ENCODE measurements around the gene DEPDC1.
A peak's percentile ranks its signal among the peaks of the same experiment; 100 is the strongest.

DEPDC1 gene

GRCh38 chr1:68456202-68456601, 40.7 kb downstream of the DEPDC1 start:
- Mint-ChIP-seq H3K4me1 (no peaks in the 10 kb centered on the region), H3K36me3 (ENCODE audit: low read depth) (no peaks in the 10 kb centered on the region), H3K27ac (no peak overlapping the region), H3K9me3 (no peaks in the 10 kb centered on the region), H3K4me3 (no peak overlapping the region), H3K27me3 (no peaks in the 10 kb centered on the region)
- DNase-seq, result no peak
- ATAC-seq, result no peak

GRCh38 chr1:68454534-68454933, 42.3 kb downstream of the DEPDC1 start:
- H3K4me1 Mint-ChIP-seq, result no peaks in the 10 kb centered on the region
- DNase-seq, result no peak
- no peak for ATAC-seq
- no peak overlapping the region for H3K27ac Mint-ChIP-seq
- H3K27me3 Mint-ChIP-seq, result no peaks in the 10 kb centered on the region
- H3K36me3 Mint-ChIP-seq (ENCODE audit: low read depth), result no peaks in the 10 kb centered on the region
- H3K4me3 Mint-ChIP-seq, result no peak overlapping the region
- no peaks in the 10 kb centered on the region for H3K9me3 Mint-ChIP-seq

- H3K27ac Mint-ChIP-seq, result no peak overlapping the region
- H3K4me3 Mint-ChIP-seq, result no peak overlapping the region
- DNase-seq (no peak), ATAC-seq (no peak)
- no peaks in the 10 kb centered on the region for H3K9me3 Mint-ChIP-seq
- no peaks in the 10 kb centered on the region for H3K4me1 Mint-ChIP-seq
- no peaks in the 10 kb centered on the region for H3K27me3 Mint-ChIP-seq
- H3K36me3 Mint-ChIP-seq (ENCODE audit: low read depth), result no peaks in the 10 kb centered on the region
Observed at GRCh38 chr1:68453060-68453670, 43.7 kb downstream of the DEPDC1 start.

- Mint-ChIP-seq H3K4me3 (no peak within 1 kb of the TSS), H3K9me3 (no peaks in the 10 kb centered on the region), H3K4me1 (no peaks in the 10 kb centered on the region), H3K36me3 (ENCODE audit: low read depth) (no peaks in the 10 kb centered on the region), H3K27ac (no peak within 1 kb of the TSS), H3K27me3 (no peaks in the 10 kb centered on the region)
- DNase-seq (no peak), ATAC-seq (no peak)
Observed at GRCh38 chr1:68449901-68450300, 47.0 kb downstream of the DEPDC1 start, which contains the start of gene RPE65. Gene RPE65, minus strand, starts transcription at chr1:68449954. Its CDS starts 49 bp downstream, at chr1:68449905.

GRCh38 chr1:68448365-68448764, 48.5 kb downstream of the DEPDC1 start:
- no peak for ATAC-seq
- Mint-ChIP-seq H3K4me1 (no peaks in the 10 kb centered on the region), H3K27me3 (peaks cover 2% of the 10 kb centered on the region), H3K27ac (no peak overlapping the region), H3K4me3 (no peak overlapping the region), H3K9me3 (no peaks in the 10 kb centered on the region), H3K36me3 (ENCODE audit: low read depth) (no peaks in the 10 kb centered on the region)
- no peak for DNase-seq

- Mint-ChIP-seq H3K4me1 (no peaks in the 10 kb centered on the region), H3K27ac (no peak overlapping the region), H3K9me3 (no peaks in the 10 kb centered on the region), H3K27me3 (peaks cover 4% of the 10 kb centered on the region), H3K36me3 (ENCODE audit: low read depth) (no peaks in the 10 kb centered on the region), H3K4me3 (no peak overlapping the region)
- DNase-seq (no peak), ATAC-seq (no peak)
Observed at GRCh38 chr1:68445709-68446108, 51.2 kb downstream of the DEPDC1 start.

GRCh38 chr1:68442822-68443556, 53.9 kb downstream of the DEPDC1 start:
- Mint-ChIP-seq H3K36me3 (ENCODE audit: low read depth) (no peaks in the 10 kb centered on the region), H3K9me3 (no peaks in the 10 kb centered on the region), H3K4me3 (no peak overlapping the region), H3K27me3 (peaks cover 4% of the 10 kb centered on the region), H3K4me1 (no peaks in the 10 kb centered on the region), H3K27ac (no peak overlapping the region)
- ATAC-seq (no peak), DNase-seq (peak; percentile 3)

GRCh38 chr1:68442006-68442405, 54.9 kb downstream of the DEPDC1 start:
- H3K27ac Mint-ChIP-seq, result no peak overlapping the region
- H3K4me1 Mint-ChIP-seq, result no peaks in the 10 kb centered on the region
- no peaks in the 10 kb centered on the region for H3K9me3 Mint-ChIP-seq
- H3K4me3 Mint-ChIP-seq, result no peak overlapping the region
- no peaks in the 10 kb centered on the region for H3K36me3 Mint-ChIP-seq (ENCODE audit: low read depth)
- ATAC-seq (no peak), DNase-seq (no peak)
- H3K27me3 Mint-ChIP-seq, result peaks cover 4% of the 10 kb centered on the region

- Mint-ChIP-seq H3K36me3 (ENCODE audit: low read depth) (no peaks in the 10 kb centered on the region), H3K27ac (no peak overlapping the region), H3K27me3 (peaks cover 2% of the 10 kb centered on the region), H3K4me1 (no peaks in the 10 kb centered on the region), H3K9me3 (no peaks in the 10 kb centered on the region), H3K4me3 (no peak overlapping the region)
- ATAC-seq (no peak), DNase-seq (no peak)
Observed at GRCh38 chr1:68438310-68438709, 58.6 kb downstream of the DEPDC1 start.

- no peak overlapping the region for H3K27ac Mint-ChIP-seq
- H3K36me3 Mint-ChIP-seq (ENCODE audit: low read depth), result no peaks in the 10 kb centered on the region
- no peak overlapping the region for H3K4me3 Mint-ChIP-seq
- H3K4me1 Mint-ChIP-seq, result no peaks in the 10 kb centered on the region
- no peak for DNase-seq
- no peaks in the 10 kb centered on the region for H3K9me3 Mint-ChIP-seq
- H3K27me3 Mint-ChIP-seq, result no peaks in the 10 kb centered on the region
- ATAC-seq, result no peak
Observed at GRCh38 chr1:68433395-68433794, 63.5 kb downstream of the DEPDC1 start.

GRCh38 chr1:68431076-68431475, 65.8 kb downstream of the DEPDC1 start:
- Mint-ChIP-seq H3K27me3 (no peaks in the 10 kb centered on the region), H3K4me1 (no peaks in the 10 kb centered on the region), H3K27ac (no peak overlapping the region), H3K9me3 (no peaks in the 10 kb centered on the region), H3K4me3 (no peak overlapping the region), H3K36me3 (ENCODE audit: low read depth) (no peaks in the 10 kb centered on the region)
- DNase-seq, result no peak
- ATAC-seq, result no peak

GRCh38 chr1:68429233-68429808, 67.6 kb downstream of the DEPDC1 start:
- Mint-ChIP-seq H3K9me3 (no peaks in the 10 kb centered on the region), H3K27me3 (no peaks in the 10 kb centered on the region), H3K4me1 (no peaks in the 10 kb centered on the region), H3K27ac (no peak overlapping the region), H3K36me3 (ENCODE audit: low read depth) (no peaks in the 10 kb centered on the region), H3K4me3 (no peak overlapping the region)
- ATAC-seq (no peak), DNase-seq (no peak)

GRCh38 chr1:68426594-68426993, 70.3 kb downstream of the DEPDC1 start:
- Mint-ChIP-seq H3K36me3 (ENCODE audit: low read depth) (no peaks in the 10 kb centered on the region), H3K4me1 (no peaks in the 10 kb centered on the region), H3K4me3 (no peak overlapping the region), H3K27ac (no peak overlapping the region), H3K9me3 (no peaks in the 10 kb centered on the region), H3K27me3 (no peaks in the 10 kb centered on the region)
- ATAC-seq (no peak), DNase-seq (no peak)
